ENCODE results near the gene BRD4.
A peak's percentile ranks its signal among the peaks of the same experiment; 100 is the strongest.

BRD4 gene

DNA sequence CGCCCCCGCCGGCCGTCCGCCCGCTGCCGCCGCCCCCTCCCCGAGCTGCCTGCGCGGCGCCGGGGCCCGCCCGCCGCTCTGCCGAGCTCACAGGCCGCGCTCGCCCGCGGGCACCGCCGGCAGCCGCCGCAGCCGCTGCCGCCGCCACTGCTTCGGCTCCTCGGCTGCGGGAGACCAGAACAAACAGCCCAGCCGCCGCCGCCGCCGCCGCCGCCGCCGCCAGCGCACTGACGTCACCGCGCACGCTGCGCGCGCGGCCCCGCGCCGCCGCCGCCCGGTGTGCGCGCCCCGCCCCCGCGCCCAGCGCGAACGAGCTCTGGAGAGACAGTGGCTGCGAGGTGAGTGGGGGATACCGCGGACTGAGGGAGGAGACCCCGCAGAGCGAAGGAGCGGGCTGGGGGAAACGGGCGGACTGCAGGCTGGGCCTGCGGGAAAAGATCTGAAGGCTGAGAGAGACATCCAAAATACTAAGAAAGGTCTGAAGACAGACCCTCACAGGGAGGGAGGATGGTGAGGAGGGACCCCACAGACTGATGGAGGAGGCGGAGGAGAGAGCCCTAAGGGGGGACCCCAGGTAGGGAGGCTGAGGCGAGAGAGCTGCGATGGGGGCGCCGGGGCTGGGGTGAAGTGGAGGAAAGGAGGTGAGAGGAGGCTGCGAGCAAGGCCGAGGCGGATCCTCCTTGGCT is at the start of gene BRD4:
Gene BRD4 (minus strand): TSS at position 229 of the 686 bp plus-strand sequence. CDS start 59,440 bp downstream, outside the sequence.
- CTCF ChIA-PET = no interaction called here
- peak within 1 kb of the TSS; percentile 94 for H3K27ac ChIP-seq (ENCODE audit: extremely low read depth, low read depth, low read length)
- H3K9me3 ChIP-seq (ENCODE audit: control insufficient read depth, insufficient read depth, low read depth, low read length) = no peaks in the 10 kb centered on the region
- peaks cover 23% of the 10 kb centered on the region for H3K4me1 ChIP-seq (ENCODE audit: control insufficient read depth, insufficient read depth, low read length)
- POLR2A ChIA-PET = interaction anchor here (0.5 to 1.7 kb wide), 7 partner anchors 15 to 87 kb away, joined by 3 to 6 read pairs (median 4); partner anchors contain the start of genes AKAP8 and AKAP8L
- H3K4me3 ChIP-seq (ENCODE audit: low read depth, low read length) = peak within 1 kb of the TSS; percentile 98
- H3K36me3 ChIP-seq (ENCODE audit: control insufficient read depth in 2 of 2, insufficient read depth in 1 of 2, low read length in 2 of 2) = no peaks in the 10 kb centered on the region; a peak in 1 of 3 replicates
- TF ChIP-seq PRDM1 (tag by site-specific recombination; IDR thresholded peaks at IDR 0.05) (no peak), ZBTB48 (tag by site-specific recombination; IDR thresholded peaks at IDR 0.05) (no peak), ZFHX2 (tag by site-specific recombination; conservative IDR thresholded peaks at IDR 0.05) (peak; percentile 45), ZNF423 (tag by site-specific recombination; IDR thresholded peaks at IDR 0.05) (no peak), GLIS2 (tag by site-specific recombination; IDR thresholded peaks at IDR 0.05) (peak; percentile 77), ZNF621 (tag by site-specific recombination; IDR thresholded peaks at IDR 0.05) (no peak), ZBTB7A (tag by site-specific recombination; IDR thresholded peaks at IDR 0.05; ENCODE audit: low read depth) (0 out of 2 replicates have a peak, but pooled peaks have one; percentile 47), ZNF335 (tag by site-specific recombination; conservative IDR thresholded peaks at IDR 0.05) (peak; percentile 43), ZXDB (tag by site-specific recombination; IDR thresholded peaks at IDR 0.05) (peak; percentile 68; the same call in 1 of the 2 replicates), ZNF707 (tag by site-specific recombination; IDR thresholded peaks at IDR 0.05) (no peak), ZNF214 (tag by site-specific recombination; IDR thresholded peaks at IDR 0.05; ENCODE audit: borderline replicate concordance) (no peak), ZNF629 (tag by site-specific recombination; IDR thresholded peaks at IDR 0.05) (0 out of 2 replicates have a peak, but pooled peaks have one; percentile 9), EGR2 (tag by site-specific recombination; IDR thresholded peaks at IDR 0.05; ENCODE audit: low read depth) (peak; percentile 34; the same call in 1 of the 2 replicates), ZNF549 (tag by site-specific recombination; IDR thresholded peaks at IDR 0.05) (no peak), WT1 (tag by site-specific recombination; IDR thresholded peaks at IDR 0.05) (0 out of 2 replicates have a peak, but pooled peaks have one; percentile 13), ZEB2 (tag by site-specific recombination; IDR thresholded peaks at IDR 0.05) (0 out of 2 replicates have a peak, but pooled peaks have one; percentile 28), ZNF366 (tag by site-specific recombination; conservative IDR thresholded peaks at IDR 0.05) (peak; percentile 22; the same call in 1 of the 2 replicates)
- TF ChIP-seq, protein P1, sequence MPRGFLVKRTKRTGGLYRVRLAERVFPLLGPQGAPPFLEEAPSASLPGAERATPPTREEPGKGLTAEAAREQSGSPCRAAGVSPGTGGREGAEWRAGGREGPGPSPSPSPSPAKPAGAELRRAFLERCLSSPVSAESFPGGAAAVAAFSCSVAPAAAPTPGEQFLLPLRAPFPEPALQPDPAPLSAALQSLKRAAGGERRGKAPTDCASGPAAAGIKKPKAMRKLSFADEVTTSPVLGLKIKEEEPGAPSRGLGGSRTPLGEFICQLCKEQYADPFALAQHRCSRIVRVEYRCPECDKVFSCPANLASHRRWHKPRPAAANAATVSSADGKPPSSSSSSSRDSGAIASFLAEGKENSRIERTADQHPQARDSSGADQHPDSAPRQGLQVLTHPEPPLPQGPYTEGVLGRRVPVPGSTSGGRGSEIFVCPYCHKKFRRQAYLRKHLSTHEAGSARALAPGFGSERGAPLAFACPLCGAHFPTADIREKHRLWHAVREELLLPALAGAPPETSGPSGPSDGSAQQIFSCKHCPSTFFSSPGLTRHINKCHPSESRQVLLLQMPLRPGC (tag by site-specific recombination; IDR thresholded peaks at IDR 0.05) = no peak
- TF ChIP-seq, protein P2, sequence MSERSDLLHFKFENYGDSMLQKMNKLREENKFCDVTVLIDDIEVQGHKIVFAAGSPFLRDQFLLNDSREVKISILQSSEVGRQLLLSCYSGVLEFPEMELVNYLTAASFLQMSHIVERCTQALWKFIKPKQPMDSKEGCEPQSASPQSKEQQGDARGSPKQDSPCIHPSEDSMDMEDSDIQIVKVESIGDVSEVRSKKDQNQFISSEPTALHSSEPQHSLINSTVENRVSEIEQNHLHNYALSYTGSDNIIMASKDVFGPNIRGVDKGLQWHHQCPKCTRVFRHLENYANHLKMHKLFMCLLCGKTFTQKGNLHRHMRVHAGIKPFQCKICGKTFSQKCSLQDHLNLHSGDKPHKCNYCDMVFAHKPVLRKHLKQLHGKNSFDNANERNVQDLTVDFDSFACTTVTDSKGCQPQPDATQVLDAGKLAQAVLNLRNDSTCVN (tag by site-specific recombination; optimal IDR thresholded peaks at IDR 0.05) = peak; percentile 74
- TF ChIP-seq, protein P3, sequence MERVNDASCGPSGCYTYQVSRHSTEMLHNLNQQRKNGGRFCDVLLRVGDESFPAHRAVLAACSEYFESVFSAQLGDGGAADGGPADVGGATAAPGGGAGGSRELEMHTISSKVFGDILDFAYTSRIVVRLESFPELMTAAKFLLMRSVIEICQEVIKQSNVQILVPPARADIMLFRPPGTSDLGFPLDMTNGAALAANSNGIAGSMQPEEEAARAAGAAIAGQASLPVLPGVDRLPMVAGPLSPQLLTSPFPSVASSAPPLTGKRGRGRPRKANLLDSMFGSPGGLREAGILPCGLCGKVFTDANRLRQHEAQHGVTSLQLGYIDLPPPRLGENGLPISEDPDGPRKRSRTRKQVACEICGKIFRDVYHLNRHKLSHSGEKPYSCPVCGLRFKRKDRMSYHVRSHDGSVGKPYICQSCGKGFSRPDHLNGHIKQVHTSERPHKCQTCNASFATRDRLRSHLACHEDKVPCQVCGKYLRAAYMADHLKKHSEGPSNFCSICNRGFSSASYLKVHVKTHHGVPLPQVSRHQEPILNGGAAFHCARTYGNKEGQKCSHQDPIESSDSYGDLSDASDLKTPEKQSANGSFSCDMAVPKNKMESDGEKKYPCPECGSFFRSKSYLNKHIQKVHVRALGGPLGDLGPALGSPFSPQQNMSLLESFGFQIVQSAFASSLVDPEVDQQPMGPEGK (tag by site-specific recombination; IDR thresholded peaks at IDR 0.05) = peak; percentile 29; the same call in 1 of the 2 replicates
- TF ChIP-seq, protein P4, sequence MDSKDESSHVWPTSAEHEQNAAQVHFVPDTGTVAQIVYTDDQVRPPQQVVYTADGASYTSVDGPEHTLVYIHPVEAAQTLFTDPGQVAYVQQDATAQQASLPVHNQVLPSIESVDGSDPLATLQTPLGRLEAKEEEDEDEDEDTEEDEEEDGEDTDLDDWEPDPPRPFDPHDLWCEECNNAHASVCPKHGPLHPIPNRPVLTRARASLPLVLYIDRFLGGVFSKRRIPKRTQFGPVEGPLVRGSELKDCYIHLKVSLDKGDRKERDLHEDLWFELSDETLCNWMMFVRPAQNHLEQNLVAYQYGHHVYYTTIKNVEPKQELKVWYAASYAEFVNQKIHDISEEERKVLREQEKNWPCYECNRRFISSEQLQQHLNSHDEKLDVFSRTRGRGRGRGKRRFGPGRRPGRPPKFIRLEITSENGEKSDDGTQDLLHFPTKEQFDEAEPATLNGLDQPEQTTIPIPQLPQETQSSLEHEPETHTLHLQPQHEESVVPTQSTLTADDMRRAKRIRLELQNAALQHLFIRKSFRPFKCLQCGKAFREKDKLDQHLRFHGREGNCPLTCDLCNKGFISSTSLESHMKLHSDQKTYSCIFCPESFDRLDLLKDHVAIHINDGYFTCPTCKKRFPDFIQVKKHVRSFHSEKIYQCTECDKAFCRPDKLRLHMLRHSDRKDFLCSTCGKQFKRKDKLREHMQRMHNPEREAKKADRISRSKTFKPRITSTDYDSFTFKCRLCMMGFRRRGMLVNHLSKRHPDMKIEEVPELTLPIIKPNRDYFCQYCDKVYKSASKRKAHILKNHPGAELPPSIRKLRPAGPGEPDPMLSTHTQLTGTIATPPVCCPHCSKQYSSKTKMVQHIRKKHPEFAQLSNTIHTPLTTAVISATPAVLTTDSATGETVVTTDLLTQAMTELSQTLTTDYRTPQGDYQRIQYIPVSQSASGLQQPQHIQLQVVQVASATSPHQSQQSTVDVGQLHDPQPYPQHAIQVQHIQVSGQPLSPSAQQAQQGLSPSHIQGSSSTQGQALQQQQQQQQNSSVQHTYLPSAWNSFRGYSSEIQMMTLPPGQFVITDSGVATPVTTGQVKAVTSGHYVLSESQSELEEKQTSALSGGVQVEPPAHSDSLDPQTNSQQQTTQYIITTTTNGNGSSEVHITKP (tag by site-specific recombination; IDR thresholded peaks at IDR 0.05) = 0 out of 2 replicates have a peak, but pooled peaks have one; percentile 30
- TF ChIP-seq, protein P5, sequence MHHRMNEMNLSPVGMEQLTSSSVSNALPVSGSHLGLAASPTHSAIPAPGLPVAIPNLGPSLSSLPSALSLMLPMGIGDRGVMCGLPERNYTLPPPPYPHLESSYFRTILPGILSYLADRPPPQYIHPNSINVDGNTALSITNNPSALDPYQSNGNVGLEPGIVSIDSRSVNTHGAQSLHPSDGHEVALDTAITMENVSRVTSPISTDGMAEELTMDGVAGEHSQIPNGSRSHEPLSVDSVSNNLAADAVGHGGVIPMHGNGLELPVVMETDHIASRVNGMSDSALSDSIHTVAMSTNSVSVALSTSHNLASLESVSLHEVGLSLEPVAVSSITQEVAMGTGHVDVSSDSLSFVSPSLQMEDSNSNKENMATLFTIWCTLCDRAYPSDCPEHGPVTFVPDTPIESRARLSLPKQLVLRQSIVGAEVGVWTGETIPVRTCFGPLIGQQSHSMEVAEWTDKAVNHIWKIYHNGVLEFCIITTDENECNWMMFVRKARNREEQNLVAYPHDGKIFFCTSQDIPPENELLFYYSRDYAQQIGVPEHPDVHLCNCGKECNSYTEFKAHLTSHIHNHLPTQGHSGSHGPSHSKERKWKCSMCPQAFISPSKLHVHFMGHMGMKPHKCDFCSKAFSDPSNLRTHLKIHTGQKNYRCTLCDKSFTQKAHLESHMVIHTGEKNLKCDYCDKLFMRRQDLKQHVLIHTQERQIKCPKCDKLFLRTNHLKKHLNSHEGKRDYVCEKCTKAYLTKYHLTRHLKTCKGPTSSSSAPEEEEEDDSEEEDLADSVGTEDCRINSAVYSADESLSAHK (tag by site-specific recombination; IDR thresholded peaks at IDR 0.05) = no peak
- TF ChIP-seq, protein P6, sequence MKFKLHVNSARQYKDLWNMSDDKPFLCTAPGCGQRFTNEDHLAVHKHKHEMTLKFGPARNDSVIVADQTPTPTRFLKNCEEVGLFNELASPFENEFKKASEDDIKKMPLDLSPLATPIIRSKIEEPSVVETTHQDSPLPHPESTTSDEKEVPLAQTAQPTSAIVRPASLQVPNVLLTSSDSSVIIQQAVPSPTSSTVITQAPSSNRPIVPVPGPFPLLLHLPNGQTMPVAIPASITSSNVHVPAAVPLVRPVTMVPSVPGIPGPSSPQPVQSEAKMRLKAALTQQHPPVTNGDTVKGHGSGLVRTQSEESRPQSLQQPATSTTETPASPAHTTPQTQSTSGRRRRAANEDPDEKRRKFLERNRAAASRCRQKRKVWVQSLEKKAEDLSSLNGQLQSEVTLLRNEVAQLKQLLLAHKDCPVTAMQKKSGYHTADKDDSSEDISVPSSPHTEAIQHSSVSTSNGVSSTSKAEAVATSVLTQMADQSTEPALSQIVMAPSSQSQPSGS (tag by site-specific recombination; IDR thresholded peaks at IDR 0.05; ENCODE audit: low read depth) = no peak

Measured in HEK293 (cell line).